A172 (cell line): Measurements from ENCODE around the gene CRKL. TPM values are rescaled to one million over a fixed set of nuclear protein-coding genes. Genes with fewer than 3 reads are reported as not detected.

Experiments used
- DNase-seq: peaks from one replicate; pipeline ENCODE4 v3.0.0-alpha.2; 2015; ENCODE audit warnings: low spot score
- total RNA-seq: library from RNA; depleted of rRNA; stranded (reverse); fragments of >200 nt; shearing (Covaris generic); gene quantifications from 2 replicates; pipeline ENCODE4 v1.2.3, GENCODE V29; 2014

The CRKL gene
- total RNA-seq, 1 experiment from 2014 or later, result 33.8 TPM

DNA sequence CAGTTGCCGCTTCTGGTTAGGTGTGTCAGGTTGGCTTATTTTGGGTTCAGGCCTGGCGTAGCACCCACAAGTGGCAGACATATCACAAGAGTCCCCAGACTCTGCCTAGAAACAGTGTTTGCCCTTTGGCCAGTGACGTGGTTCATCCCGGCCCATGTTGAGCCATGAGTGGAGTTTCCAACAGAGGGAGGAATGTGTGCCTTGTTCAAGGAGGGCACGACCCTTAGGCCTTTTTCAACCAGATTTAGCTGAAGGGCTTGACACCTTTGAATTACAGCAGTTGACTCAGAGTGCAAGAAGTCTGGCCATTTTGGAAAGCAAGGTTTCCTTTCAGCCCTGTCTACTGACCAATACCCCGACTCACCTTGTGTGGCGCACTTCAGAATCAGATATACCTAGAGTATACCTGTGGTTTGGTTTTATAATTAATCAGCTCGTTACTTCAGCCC, 34.7 kb downstream of the CRKL start:
- DNase-seq, result no peak

DNA sequence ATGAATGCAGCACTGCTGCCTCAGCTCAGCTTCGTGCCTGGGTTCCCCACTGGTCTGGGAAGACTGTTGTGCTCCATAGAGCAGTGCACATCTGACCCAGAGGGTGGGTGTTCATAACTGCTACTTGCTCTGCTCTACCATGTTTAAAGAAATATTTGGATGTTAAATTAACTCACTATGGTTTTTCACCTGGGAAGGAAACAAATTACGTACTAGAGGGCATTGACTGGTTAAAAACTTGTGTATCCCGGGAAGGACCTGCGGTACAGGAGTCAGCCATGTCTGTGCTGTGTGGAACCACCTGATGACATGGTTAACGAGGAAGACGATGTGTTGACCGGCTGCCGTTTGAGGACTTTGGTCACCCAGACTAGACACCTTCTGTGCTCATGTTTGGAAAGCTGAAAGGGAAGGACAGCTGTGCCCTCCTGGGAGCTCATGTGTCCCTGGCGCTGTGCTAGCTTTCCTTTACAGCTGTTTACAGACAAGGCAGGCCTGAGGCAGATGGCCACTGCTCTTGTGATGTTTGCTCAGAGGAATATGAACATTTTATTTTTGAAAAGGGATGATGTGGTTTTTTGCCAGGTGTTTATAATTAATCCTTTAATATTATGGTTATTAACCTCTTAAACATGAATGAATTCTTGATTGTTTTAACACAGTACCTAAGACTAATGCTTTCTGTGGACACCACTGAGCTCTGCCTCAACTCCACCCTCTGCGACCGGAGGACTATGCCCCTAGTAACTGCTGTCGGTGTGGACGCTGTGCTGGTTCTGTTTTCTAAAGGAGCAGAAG, 35.5 kb downstream of the CRKL start:
- no peak for DNase-seq

DNA sequence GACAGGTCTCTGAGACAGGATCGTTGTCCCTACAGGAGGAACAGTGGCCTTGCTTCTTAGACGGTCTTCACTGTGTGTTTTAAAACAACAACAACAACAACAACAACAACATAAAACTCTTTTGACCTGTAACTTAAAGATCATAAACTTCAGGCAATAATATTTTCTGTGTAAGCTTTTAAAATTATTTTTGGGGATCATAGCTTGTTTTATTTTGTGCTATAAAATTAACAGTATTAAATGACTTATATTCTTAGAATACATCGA, 36.1 kb downstream of the CRKL start:
- no peak for DNase-seq

DNA sequence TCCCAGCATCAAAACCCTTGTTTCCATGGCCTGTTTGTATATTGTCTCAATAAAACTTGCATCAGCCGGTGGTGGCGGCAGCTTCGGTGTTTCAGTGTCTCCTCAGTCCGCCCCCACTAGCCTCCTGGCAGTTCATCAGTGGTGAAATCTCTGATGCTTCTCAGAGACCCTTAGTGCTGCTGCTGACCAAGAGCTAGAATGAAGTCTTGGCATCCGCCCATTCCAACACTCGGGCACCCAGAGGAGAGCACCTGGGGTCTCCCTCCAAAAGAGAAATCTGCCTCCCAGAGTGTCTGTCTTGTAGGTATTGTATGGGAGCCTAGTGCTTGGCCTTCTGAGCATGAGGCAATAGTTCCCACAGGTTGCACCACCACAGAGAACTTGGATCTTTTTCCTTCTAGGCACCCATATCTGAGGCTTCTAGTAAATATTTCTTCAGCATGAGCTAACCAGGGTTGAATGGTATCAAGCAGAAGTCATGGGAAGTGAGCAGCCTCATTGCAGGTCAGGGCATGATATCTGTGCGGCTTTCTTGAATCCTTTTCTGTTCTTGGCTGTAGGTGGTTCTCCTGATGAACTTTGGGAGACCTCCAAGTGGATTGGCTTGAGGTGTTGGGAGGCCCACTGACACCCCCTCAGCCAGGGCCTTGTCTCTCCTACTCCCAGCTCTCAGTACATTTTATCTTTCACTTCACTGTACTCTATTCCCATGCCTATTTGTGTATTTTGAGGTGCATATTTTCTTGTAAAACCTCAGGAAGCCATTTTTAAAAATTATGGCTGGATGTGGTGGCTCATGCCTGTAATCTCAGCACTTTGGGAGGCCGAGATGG, 36.7 kb downstream of the CRKL start:
- DNase-seq, result no peak

DNA sequence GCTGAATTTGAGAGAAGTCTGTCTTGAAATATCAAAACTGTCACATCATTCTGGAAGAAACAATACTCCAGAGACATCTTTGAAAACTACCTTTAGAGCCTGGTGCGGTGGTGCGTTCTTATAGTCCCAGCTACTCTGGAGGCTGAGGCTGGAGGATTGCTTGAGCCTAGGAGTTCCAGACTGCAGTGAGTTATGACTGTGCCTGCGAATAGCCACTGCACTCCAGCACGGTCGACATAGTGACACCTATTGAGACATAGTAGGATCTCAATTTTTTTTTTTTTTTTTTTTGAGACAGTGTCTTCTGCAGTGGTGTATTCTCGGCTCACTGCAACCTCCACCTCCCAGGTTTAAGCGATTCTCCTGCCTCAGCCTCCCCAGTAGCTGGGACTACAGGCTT, 38.3 kb downstream of the CRKL start:
- DNase-seq, result no peak

DNA sequence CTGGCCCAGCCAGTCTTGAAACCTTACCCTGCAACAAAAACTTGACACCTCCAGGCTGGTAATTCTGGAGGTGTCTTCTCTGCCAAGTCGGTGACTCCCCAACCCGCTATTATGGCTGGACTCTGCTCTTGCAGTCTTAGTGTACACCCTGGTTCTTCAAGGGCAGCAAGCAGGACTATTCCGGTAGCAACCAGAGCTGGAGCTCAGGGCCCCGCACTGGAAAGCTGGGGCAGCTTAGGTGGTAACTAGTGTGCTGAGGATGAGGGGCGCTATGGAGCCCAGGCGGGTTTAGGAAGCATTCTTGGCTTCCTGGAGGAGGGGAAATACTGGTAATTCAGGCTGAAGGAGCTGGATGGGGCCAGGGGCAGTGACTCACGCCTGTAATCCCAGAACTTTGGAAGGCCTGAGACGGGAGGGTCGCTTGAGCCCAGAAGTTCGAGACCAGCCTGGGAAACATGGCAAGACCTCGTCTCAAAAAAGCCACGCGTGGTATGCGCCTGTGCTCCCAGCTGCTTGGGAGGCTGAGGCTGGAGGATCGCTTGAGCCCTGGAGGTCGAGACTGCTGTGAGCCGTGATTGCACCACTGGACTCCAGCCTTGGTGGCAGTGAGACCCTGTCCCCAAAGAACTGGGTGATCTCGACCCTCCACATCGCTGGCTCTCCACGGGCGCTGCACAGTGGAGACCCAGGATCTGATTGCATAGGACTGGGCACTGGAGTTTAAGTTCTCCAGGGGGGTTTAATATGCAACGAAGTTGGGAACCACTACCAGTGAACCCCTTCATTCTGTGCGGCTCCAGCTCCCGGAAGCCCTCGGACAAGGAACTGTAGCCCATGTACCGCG, 39.3 kb downstream of the CRKL start:
- DNase-seq, result no peak

DNA sequence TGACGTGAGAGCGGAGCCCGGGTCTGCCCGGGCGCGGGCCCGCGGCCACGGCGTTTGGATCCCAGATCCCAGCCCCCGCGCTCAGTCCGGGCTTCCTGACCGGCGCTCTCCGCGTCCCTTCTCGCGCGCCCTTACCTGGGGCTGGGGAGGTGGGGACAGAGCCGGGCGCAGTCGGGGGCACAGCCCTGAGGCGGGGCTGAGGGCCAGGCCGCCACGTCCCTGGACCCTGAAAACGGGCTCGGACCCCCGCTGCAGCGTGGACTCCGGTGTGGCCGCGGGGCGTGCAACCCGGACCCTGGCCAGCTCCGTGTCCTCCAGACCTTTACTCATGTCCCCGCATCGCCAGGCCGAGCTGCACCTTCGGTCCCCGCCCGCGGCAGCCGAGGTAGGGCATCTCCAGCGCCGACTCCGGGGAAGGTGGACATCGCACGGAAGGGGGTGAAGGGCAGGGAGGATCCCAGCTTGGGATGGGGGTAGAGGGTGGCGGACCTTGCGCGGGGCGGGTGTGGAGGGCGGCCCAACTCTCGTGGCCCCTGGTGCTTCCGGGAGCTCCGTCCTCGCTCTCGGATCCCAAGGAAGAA, 40.0 kb downstream of the CRKL start:
- no peak for DNase-seq

DNA sequence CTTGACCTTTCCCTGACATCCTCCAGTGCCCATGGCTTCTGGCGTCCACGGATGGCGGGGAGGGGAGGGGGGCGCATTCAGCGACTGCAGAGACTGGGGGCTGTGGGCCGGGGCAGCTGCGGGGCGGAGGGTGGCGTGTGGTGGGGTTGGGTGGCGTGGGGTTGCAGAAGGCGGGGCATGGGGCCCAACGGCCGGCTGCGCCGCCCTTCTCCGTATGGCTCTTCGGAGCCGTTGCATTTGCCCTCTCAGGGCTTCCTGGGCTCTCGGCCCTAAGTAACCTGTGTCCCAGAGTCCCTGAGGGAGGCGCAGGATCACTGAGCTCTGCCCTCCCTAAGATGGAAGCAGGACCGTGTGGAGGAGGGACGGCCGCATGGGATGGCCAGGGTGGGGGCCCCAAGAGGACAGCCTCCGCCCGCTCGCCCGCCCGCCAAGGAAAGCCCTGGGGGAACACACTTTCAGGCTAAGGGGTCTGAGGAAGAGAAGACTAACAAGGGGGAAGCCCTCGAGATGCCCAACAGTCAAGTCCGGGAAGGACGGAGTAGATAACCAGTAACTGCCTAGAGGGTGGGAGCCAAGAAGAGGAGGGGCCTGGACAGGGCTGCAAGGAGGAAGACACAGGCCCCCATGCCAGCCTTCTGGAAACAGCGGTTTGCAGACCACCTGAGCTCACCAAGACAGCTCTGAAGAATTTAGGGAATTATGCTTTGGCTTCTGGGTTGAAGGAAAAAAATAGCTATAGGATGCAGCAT, 40.6 kb downstream of the CRKL start:
- DNase-seq, result no peak

DNA sequence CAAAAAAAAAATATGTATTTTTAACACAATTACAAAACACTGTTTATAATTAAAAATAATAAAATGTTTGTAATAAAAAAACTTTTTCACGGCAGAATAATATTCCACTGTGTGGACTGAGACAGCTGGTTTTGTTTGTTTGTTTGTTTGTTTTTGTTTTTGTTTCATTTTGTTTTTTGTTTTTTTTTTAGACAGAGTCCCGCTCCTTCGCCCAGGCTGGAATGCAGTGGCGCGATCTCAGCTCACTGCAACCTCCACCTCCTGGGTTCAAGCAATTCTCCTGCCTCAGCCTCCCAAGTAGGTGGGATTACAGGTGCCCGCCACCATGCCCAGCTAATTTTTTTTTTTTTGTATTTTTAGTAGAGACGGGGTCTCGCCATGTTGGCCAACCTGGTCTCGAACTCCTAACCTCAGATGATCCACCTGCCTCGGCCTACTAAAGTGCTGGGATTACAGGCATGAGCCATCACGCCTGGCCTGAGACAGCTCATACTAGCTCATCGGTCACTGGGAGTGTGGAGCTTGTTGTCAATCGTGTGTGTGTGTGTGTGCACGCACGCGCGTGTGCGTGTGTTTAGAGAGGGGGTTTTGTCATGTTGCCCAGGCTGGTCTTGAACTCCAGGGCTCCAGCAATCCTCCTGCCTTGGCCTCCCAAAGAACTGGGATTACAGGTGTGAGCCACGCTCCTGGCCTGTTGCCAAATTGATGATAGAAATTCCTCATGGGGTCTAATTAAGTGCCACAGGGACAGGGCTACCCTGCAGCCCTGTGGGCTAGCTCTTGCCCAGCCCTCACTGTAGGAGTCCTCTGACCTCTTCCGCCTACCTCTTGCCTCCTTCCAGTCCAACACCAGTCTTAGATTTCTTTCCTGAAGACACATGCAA, 42.6 kb downstream of the CRKL start:
- no peak for DNase-seq

DNA sequence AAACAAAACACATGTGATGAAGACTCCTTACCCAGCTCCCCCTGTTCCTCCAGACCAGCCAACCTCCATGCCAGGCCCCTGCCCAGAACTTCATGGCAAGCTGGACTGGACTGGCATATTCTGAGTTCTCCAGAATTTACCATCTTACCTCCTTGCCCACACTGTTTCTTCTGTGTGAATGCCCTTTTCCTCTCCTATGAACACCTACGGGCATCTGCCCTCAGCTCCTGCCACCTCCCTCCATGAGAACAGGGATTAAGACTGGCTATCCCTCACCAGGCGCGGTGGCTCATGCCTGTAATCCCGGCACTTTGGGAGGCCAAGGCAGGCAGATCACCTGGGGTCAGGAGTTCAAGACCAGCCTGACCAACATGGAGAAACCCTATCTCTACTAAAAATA, 43.4 kb downstream of the CRKL start:
- DNase-seq, result no peak

DNA sequence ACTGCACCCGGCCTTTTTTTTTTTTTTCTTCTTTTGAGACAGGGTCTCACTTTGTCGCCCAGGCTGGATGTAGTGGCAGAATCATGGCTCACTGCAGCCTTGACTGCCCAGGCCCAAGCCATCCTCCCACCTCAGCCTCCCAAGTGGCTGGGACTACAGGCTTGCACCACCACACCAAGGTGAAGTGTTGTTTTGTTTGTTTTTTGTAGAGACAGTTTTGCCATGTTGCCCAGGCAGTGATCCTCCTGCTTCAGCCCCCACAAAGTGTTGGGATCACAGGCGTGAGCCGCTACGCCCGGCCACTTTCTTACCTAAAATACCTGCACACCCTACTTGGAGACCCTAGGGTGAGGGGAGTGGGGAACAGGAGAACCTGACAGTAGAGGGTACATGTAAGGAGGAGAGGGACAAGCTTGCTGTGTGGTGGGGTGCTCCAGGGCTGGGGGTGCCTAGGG, 45.3 kb downstream of the CRKL start:
- DNase-seq, result no peak

DNA sequence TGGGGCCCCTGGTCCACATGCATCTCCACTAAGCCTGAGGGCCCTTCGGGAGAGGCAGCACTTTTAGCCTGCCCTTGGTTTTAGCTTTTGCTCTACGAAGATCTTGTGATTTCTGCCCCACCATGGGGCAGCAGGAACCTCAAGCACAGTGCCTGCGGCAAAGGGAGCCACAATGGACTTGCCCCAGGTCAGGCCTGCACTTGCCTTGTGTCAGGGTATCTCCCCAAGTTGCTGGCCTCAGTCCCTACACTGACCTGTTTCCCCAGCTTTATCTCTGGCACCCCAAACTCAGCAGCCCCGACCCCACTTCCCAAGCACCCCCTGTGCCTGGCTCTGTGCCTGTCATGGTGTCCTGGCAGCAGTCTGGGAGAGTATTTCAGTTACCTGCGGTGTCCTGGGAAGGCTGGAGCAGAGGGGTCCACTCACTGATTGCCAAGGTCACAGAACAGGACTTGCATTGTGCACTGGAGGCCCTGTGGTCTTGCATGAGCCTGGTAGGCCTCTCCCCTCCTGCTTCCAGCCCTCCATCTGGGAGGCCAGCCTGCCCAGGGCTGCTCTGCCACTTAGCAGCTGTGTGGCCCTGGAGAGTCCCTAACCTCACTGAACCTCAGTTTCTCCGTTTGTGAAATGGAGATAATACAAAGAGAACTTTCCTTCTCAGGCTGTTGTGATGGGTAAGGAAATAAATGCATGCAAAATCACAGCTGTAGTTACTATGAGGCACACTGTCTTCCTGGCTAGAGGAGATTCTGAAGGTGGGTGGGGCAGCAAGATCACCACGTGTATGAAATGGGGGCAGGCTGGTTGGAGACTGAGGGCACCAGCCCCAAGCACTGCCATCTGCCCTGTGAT, 46.2 kb downstream of the CRKL start:
- DNase-seq, result no peak

DNA sequence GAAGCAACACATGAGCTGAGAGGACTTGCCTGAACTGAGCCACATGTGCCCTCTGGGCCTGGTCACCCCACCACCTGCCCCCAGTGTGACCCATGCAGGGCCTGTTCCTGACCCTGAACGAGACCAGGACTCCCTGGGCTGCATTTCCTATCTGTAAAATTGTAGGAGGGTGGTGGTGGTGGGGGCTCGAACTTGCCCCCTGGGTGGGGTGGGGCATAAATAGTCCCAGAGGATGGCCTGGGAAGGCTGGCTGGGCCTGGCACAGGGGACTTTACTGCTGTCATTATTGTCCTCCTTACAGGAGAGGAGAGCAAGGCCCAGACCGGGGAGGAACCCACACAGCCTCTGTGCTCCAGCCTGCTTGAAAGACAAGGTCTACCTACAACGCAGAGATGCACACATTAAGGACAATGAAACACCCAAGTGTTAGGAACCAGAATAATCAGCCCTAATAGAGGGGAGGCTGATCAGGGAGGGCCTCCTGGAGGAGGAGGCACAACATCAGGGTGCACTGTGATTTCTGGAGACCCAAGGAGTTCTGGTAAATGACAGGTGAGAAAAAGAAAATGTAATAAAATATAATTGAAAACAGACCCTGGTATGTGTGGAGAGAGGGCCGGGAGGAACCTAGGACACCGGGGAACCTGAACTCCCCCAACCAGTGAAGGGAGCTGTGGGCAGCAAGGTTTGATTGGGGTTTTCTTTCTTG, 47.0 kb downstream of the CRKL start:
- no peak for DNase-seq

DNA sequence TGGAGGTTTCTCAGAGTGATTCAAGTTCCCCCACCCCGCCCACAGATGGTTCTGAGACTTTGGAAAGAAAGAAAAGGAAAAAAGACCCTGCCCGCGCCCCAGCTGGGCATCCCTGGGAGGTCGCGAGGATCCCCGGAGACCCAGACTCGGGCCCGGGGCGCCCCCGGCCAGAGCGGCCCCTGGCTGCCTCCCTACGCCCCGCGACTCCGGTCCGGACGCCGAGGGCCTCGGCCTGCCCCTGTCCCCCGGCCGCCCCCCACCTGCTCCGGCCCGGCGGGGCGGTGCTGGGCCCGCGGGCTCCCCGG, 47.5 kb downstream of the CRKL start:
- no peak for DNase-seq

DNA sequence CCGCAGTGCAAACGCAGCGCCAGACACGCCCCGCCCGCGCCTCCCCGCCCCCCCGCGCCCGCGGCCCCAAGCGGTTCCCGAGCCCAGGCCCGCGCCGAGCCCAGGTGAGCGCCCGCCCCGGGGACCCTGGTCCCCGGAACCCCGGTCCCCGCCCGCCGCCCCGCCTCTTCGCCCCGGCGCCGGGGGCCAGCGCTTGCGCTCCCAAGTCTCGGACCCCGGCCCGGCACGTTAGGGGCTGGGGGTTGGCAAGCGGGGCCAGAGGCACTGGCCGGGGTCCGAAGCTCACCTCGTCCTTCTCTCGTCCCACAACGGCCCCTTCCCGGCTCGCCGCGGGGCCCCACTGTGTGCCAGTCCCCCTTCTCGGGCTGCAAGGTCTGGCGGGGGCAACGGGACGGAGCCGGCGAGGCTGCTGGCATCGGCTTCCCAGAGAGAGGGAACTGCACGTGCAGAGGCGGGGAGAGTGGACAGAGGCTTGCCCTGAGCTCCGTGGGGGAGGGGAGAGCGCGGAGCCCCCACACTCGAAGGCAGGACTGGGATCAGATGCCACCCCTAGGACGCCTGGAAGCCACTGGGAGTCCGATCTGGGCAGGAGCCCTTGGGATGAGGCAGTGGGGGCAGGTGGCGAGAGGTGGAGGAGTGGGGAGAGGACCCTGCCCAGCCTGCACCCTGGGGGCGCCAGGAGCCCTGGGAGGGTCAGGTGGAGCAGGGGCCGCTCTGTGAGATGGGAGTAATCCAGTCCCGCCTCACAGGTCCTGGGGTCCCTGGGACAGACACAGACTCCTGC, 48.1 kb downstream of the CRKL start:
- no peak for DNase-seq

DNA sequence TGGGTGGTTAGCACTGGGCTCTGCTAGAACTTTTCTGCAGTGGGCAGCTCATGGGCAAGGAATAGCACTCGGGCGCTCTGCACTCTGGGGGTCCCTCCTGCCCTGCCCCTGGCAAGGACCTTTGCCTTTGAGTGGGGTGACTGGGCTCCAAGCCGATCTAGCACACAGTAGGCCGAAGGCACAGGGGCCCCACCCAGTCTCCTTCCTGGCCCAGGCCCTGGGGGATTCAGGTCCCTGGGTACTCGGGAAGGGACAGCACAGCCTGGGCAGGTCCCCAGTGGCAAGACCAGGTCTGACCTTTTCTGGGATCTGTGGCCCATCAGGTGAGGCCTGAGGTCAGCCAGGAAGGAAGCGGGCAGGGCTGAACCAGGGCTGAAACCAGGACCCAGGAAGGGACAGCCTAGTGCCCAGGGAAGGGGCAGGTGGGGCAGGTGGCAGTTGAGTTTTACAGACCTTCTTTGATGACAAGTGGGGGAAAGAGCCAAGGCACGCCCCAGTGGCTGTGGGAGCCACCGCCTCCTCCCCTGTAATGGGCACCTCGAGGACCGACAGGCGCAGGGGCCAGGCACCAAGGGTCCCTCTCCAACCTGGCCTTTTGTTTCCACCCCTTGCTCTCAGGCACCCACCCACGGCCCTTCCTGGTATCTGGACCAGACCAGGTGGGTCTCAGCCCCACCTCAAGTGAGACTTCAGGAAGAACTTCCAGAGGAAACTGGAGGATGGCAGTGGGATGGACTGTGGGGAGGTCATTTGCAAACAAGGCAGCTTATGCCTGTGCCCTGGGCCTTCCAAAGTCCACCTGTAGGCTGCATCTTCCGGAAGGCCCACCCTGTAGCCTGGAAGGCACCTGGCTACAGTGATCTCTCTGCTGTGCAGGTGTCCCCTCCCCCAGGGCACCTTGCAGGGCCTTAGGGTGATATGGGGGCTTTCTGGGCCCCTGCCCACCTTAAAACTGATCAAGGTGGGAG, 49.0 kb downstream of the CRKL start:
- DNase-seq, result no peak
